ENCODE data around the gene NMS. TPM values are rescaled to one million over a fixed set of nuclear protein-coding genes. Genes with fewer than 3 reads are reported as not detected.

The NMS gene
- total RNA-seq, 1 experiment from 2014 or later = not detected

- H3K9me3 Mint-ChIP-seq = peaks cover 19% of the 10 kb centered on the region
- no peak for TF ChIP-seq USF2 (CRISPR knock-in tag; IDR thresholded peaks at IDR 0.05)
- no peak for TF ChIP-seq NFYB (CRISPR knock-in tag; conservative IDR thresholded peaks at IDR 0.05; ENCODE audit: low read depth)
- no peak for TF ChIP-seq ZNF317 (CRISPR knock-in tag; IDR thresholded peaks at IDR 0.05; ENCODE audit: borderline replicate concordance, low read depth)
- no peak for TF ChIP-seq CREB1 (CRISPR knock-in tag; IDR thresholded peaks at IDR 0.05)
- no peak for TF ChIP-seq SP1 (CRISPR knock-in tag; conservative IDR thresholded peaks at IDR 0.05)
- TF ChIP-seq ZNF532 (CRISPR knock-in tag; IDR thresholded peaks at IDR 0.05; ENCODE audit: borderline replicate concordance) = no peak
- TF ChIP-seq RELA (CRISPR knock-in tag; IDR thresholded peaks at IDR 0.05; ENCODE audit: borderline replicate concordance) = no peak
- TF ChIP-seq, protein P1, sequence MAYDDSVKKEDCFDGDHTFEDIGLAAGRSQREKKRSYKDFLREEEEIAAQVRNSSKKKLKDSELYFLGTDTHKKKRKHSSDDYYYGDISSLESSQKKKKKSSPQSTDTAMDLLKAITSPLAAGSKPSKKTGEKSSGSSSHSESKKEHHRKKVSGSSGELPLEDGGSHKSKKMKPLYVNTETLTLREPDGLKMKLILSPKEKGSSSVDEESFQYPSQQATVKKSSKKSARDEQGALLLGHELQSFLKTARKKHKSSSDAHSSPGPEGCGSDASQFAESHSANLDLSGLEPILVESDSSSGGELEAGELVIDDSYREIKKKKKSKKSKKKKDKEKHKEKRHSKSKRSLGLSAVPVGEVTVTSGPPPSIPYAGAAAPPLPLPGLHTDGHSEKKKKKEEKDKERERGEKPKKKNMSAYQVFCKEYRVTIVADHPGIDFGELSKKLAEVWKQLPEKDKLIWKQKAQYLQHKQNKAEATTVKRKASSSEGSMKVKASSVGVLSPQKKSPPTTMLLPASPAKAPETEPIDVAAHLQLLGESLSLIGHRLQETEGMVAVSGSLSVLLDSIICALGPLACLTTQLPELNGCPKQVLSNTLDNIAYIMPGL (CRISPR knock-in tag; IDR thresholded peaks at IDR 0.05) = no peak
- TF ChIP-seq GABPB1 (CRISPR knock-in tag; IDR thresholded peaks at IDR 0.05) = no peak
- ChIA-PET CTCF (interaction anchor here (1.2 kb wide), 1 partner anchor 256 kb away, joined by 3 read pairs; no protein-coding TSS in a partner anchor), POLR2A (no interaction called here)
- no peaks in the 10 kb centered on the region for H3K4me1 Mint-ChIP-seq
- H3K27me3 Mint-ChIP-seq (ENCODE audit: low read depth) = peaks cover 2% of the 10 kb centered on the region; the same call in 1 of the 2 replicates
- ATAC-seq (no peak), DNase-seq (ENCODE audit: low spot score) (no peak)
- no peaks in the 10 kb centered on the region for H3K36me3 Mint-ChIP-seq
- H3K27ac Mint-ChIP-seq = no peak overlapping the region
- no peak overlapping the region for H3K4me3 Mint-ChIP-seq
Observed at GRCh38 chr2:100518801-100519200, 48.5 kb downstream of the NMS start.

DNA sequence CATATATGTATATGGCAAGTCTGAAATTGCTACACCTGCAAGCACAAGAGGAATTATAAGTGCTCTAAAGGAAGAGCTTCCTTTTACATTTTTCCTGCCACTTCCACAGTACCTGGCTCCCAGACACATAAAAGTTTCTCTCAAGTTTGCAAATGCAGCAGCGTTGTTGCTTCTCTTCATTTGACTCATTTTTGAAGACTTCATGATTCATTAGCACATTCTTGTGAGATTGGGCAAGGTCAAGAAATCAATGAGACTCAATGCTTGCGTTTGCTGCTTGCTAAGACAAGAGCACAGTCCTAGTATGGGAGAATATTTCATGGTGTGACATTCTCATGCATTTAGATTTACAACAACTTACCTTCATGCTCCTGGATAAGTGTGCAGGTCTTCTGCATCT lies 49.9 kb downstream of the NMS start:
- Mint-ChIP-seq H3K36me3 (no peaks in the 10 kb centered on the region), H3K4me1 (no peaks in the 10 kb centered on the region), H3K9me3 (peaks cover 19% of the 10 kb centered on the region), H3K27ac (no peak overlapping the region), H3K4me3 (no peak overlapping the region), H3K27me3 (ENCODE audit: low read depth) (peaks cover 2% of the 10 kb centered on the region; the same call in 1 of the 2 replicates)
- TF ChIP-seq, protein P2, sequence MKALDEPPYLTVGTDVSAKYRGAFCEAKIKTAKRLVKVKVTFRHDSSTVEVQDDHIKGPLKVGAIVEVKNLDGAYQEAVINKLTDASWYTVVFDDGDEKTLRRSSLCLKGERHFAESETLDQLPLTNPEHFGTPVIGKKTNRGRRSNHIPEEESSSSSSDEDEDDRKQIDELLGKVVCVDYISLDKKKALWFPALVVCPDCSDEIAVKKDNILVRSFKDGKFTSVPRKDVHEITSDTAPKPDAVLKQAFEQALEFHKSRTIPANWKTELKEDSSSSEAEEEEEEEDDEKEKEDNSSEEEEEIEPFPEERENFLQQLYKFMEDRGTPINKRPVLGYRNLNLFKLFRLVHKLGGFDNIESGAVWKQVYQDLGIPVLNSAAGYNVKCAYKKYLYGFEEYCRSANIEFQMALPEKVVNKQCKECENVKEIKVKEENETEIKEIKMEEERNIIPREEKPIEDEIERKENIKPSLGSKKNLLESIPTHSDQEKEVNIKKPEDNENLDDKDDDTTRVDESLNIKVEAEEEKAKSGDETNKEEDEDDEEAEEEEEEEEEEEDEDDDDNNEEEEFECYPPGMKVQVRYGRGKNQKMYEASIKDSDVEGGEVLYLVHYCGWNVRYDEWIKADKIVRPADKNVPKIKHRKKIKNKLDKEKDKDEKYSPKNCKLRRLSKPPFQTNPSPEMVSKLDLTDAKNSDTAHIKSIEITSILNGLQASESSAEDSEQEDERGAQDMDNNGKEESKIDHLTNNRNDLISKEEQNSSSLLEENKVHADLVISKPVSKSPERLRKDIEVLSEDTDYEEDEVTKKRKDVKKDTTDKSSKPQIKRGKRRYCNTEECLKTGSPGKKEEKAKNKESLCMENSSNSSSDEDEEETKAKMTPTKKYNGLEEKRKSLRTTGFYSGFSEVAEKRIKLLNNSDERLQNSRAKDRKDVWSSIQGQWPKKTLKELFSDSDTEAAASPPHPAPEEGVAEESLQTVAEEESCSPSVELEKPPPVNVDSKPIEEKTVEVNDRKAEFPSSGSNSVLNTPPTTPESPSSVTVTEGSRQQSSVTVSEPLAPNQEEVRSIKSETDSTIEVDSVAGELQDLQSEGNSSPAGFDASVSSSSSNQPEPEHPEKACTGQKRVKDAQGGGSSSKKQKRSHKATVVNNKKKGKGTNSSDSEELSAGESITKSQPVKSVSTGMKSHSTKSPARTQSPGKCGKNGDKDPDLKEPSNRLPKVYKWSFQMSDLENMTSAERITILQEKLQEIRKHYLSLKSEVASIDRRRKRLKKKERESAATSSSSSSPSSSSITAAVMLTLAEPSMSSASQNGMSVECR (CRISPR knock-in tag; IDR thresholded peaks at IDR 0.05; ENCODE audit: borderline replicate concordance) = no peak
- TF ChIP-seq HMGA2 (CRISPR knock-in tag; IDR thresholded peaks at IDR 0.05) (no peak), CBFB (CRISPR knock-in tag; IDR thresholded peaks at IDR 0.05; ENCODE audit: low read depth) (no peak), RELA (CRISPR knock-in tag; IDR thresholded peaks at IDR 0.05; ENCODE audit: borderline replicate concordance) (no peak)
- no peak for DNase-seq (ENCODE audit: low spot score)
- POLR2A ChIA-PET = no interaction called here
- ATAC-seq = no peak
- CTCF ChIA-PET = no interaction called here

Measured in WTC11 (cell line).